AG10803 (cell line): ENCODE measurements around the gene TPPP.
"Not testable (repeated sequence)": the region's sequence is repeated elsewhere in the genome, so short reads cannot be mapped to it uniquely, and the experiment has no call there.

Experiments
- DNase-seq: peaks from one replicate; pipeline ENCODE4 v3.0.0; 2010; ENCODE audit warnings: low read depth
- H3K4me3 ChIP-seq: 2 replicates; pipeline ENCODE4 v1.5.1; 2011; ENCODE audit warnings: mild to moderate bottlenecking, low read length, control low read depth
- TF ChIP-seq, protein P1 (sequence below): conservative IDR thresholded peaks from 2 replicates; pipeline ENCODE4 v1.5.1; 2011; ENCODE audit warnings: mild to moderate bottlenecking, low read length, control low read depth, inconsistent platforms

The TPPP gene

DNA sequence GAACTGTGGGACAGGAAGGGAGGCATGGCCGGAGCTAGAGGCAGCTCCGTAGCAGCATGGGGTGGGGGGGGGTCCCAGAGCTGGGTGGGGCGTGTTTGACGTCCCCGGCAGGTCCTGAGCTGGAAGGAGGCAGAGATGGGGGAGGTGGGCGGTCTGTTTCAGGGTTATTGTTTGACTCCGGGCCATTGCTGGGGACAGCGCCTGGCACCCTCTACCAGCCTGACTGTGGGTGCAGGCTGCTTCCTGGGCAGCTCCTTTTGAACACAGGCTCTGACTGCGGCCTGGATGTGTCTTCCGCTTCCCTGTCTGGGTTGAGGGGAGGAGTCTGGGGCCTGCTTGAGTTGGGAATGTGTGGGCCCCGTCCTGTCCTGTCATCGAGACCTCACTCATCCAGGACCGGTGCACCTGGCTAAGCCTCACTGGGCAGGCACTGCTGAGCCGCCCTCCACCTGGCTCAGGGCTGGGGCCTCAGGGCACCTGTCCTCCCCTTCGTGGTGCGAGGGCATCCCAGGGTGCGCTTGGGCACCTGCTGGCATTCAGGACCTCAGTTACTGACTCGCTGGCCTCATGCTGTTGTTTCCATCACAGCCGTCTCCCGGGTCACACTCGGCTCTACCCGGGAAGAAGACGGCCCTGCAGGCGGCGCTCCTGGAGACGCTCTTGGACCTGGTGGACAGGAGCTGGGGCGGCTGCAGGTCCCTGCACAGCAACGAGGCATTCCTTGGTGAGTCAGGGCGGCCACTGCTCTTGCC is 54.5 kb downstream of the TPPP start:
- DNase-seq = no peak
- TF ChIP-seq, protein P1, sequence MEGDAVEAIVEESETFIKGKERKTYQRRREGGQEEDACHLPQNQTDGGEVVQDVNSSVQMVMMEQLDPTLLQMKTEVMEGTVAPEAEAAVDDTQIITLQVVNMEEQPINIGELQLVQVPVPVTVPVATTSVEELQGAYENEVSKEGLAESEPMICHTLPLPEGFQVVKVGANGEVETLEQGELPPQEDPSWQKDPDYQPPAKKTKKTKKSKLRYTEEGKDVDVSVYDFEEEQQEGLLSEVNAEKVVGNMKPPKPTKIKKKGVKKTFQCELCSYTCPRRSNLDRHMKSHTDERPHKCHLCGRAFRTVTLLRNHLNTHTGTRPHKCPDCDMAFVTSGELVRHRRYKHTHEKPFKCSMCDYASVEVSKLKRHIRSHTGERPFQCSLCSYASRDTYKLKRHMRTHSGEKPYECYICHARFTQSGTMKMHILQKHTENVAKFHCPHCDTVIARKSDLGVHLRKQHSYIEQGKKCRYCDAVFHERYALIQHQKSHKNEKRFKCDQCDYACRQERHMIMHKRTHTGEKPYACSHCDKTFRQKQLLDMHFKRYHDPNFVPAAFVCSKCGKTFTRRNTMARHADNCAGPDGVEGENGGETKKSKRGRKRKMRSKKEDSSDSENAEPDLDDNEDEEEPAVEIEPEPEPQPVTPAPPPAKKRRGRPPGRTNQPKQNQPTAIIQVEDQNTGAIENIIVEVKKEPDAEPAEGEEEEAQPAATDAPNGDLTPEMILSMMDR = no peak
- no peak overlapping the region for H3K4me3 ChIP-seq

DNA sequence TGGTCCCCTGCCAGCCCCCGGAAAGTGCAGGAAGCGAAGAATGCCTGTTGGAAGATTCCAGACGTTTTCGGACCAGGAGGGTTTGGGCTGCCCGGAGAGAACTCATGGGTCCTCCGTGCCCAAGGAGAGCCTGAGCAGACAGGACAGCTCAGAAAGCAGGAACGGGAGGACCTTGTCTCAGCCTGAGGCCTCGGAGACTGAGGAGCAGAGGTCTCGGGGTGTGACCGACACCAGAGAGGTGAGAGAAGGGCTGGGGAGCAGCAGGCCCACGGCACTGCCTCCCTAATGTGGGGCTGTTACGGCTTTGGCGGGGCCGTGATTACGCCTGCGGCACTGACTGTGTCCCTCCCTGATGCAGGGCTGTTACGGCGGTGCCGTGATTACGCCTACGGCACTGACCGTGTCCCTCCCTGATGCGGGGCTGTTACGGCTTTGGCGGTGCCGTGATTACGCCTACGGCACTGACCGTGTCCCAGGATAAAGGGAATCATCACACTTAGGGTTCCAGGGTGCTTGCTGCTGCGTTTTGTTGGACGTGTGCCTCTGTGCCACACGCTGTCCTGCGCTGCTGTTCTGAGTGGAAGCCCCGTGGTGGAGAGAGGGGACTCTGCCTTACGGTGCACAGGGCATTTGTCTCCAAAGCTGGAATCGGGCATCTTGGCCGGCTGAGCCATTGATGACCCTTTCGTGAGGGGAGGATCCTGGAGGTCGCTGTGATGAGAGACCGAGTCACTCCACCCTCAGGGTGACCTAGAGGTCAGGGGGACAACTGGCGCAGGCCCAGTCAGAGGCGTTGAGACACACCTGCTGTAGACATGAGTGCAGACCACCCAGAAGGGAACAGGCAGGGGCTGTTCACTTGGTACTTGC is 55.3 kb downstream of the TPPP start:
- no peak for DNase-seq
- H3K4me3 ChIP-seq = no peak overlapping the region
- TF ChIP-seq, protein P1 = no peak

DNA sequence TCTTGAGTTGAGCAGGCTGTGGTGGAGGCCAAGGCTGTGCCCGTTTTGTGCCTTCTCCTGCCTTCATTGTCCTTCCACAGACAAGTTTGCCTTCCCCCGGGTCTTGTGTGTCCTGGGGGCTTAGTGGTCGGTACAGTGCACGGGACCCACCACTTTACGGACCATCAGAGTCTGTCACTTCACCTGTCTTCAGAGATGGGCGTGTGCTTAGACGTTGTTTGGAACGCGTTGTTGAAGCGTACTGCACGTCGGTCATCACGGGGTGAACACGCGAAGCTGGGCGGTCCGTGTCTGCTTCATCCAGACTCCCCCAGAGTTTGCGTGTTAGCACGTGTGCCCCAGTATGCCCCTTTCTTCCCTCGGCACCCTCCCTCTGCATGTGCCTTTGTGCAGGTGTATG is 56.2 kb downstream of the TPPP start:
- no peak overlapping the region for H3K4me3 ChIP-seq
- no peak for DNase-seq
- TF ChIP-seq, protein P1 = no peak

DNA sequence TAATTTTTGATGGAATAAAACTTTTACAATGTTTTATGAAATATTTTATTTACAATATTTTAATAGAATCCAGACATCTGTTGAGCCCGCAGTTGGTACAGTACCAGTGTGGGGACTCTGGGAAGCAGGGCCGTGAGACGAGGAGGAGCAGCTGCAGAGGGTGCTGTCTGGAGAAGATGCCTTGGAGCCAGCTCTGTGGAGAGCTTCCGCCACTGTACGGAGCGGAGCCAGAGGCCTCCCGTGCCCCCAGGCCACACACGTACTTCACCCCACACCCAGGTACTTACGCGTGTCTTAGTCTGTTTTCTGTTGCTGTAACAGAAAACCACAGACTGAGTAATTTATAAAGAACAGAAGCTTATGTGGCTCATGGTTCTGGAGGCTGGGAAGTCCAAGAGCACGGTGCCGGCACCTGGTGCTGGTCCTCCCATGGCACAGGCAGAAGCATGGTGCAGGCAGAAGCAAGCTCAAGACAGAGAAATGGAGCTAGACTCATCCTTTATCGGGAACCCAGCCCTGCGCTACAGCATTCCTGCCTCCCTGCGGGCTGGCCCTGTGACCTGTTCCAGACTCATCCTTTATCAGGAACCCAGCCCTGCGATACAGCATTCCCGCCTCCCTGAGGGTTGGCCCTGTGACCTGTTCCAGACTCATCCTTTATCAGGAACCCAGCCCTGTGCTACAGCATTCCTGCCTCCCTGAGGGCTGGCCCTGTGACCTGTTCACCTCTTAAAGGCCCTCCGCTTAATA is 57.7 kb downstream of the TPPP start:
- no peak overlapping the region for H3K4me3 ChIP-seq
- TF ChIP-seq, protein P1 = no peak
- DNase-seq = no peak

DNA sequence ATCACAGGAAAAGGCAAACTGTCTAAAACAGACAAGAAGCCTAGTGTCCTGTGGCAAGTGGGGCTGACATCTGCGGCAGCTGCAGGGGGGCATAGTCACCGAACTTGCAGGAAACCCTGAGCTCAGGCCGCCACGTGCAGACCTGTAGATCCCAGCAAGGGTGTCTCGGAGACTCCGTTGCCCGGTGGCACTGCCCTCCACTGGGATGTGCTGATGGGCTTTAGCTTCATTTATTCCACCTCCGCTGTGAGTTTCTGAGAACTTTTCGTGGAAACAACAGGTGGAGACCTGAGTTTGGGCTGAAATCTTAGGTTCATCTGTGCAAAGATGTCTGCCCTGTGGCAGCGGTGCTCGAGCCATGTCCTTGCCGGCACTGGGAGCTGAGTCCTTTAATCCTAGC is 59.0 kb downstream of the TPPP start:
- DNase-seq = no peak
- H3K4me3 ChIP-seq = no peak overlapping the region
- TF ChIP-seq, protein P1 = no peak

DNA sequence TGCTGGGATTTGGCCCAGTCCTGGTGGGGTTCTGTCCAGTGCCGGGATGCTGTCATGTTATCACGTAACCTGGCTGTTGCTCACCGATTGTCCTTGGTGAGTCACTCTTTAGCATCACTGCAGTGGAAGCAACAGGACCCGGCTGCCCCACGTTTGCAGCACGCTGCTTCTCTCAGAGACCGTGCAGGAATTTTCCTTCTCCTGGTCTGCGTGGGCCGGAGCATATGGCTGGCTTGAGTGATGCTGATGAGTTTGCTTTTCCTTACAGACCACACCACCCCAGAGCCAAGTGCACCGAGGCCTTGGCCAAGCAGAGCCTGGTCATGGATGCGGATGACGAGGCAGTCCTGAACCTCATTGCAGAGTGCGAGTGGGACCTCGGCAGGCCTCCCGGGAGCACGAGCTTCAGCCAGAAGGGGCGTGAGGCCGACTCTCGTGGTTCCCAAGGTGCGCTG is 59.6 kb downstream of the TPPP start:
- DNase-seq = no peak
- H3K4me3 ChIP-seq = no peak overlapping the region
- TF ChIP-seq, protein P1 = no peak

DNA sequence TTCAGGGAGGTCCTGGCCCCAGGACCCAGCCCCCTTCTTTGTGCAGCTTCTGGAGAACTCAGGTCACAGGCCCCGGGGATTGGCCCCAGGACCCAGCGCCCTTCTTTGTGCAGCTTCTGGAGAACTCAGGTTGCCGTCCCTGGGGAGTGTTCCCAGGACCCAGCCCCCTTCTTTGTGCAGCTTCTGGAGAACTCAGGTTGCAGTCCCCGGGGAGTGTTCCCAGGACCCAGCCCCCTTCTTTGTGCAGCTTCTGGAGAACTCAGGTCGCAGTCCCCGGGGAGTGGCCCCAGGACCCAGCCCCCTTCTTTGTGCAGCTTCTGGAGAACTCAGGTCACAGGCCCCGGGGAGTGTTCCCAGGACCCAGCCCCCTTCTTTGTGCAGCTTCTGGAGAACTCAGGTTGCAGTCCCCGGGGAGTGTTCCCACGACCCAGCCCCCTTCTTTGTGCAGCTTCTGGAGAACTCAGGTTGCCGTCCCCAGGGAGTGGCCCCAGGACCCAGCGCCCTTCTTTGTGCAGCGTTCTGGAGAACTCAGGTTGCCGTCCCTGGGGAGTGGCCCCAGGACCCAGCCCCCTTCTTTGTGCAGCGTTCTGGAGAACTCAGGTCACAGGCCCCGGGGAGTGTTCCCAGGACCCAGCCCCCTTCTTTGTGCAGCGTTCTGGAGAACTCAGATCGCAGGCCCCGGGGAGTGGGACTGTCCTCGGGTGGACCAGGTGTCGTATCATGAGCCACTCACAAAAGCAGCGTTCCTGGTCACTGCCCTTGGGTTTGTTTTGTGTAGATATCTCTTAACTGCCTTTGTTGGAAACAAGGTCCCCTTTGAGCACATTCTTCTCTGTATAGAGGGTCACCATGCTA is 64.6 kb downstream of the TPPP start:
- DNase-seq, H3K4me3 ChIP-seq: not testable (repeated sequence)
